GM18909 (cell line): ENCODE results near the gene PHF23.

Source experiments
- ATAC-seq: cut with Tn5 transposase; IDR thresholded peaks from one replicate; pipeline ENCODE4 v1.9.1; 2021; ENCODE audit warnings: mild to moderate bottlenecking; ENCODE audit not compliant: unreplicated experiment, poor library complexity

PHF23 gene

GRCh38 chr17:7222093-7222971 lies 16.9 kb downstream of the PHF23 start:
- ATAC-seq: no peak

- ATAC-seq: no peak
Observed at GRCh38 chr17:7221278-7222092, 17.8 kb downstream of the PHF23 start.

GRCh38 chr17:7220593-7221277 lies 18.5 kb downstream of the PHF23 start:
- ATAC-seq: no peak

- ATAC-seq: no peak
Observed at GRCh38 chr17:7219812-7220592, 19.3 kb downstream of the PHF23 start, which contains the start of the genes ACADVL and DLG4. Gene ACADVL (plus strand): TSS chr17:7219938. CDS start chr17:7219985, 47 bp downstream. Gene DLG4 (minus strand): TSS chr17:7219836.

- ATAC-seq: no peak
Observed at GRCh38 chr17:7219229-7219811, 19.9 kb downstream of the PHF23 start.

GRCh38 chr17:7218758-7219157 lies 20.5 kb downstream of the PHF23 start:
- ATAC-seq: no peak

- ATAC-seq: no peak
Observed at GRCh38 chr17:7218166-7218565, 21.1 kb downstream of the PHF23 start.

- ATAC-seq: no peak
Observed at GRCh38 chr17:7217113-7217987, 21.9 kb downstream of the PHF23 start.

GRCh38 chr17:7216242-7217112 lies 22.8 kb downstream of the PHF23 start:
- ATAC-seq: no peak

- no peak for ATAC-seq
Observed at GRCh38 chr17:7215652-7216180, 23.5 kb downstream of the PHF23 start.

GRCh38 chr17:7215136-7215638 lies 24.1 kb downstream of the PHF23 start:
- ATAC-seq: no peak

- ATAC-seq: peak; percentile 75
Observed at GRCh38 chr17:7214300-7215135, 24.7 kb downstream of the PHF23 start.

- no peak for ATAC-seq
Observed at GRCh38 chr17:7213895-7214299, 25.4 kb downstream of the PHF23 start.

- no peak for ATAC-seq
Observed at GRCh38 chr17:7211491-7212273, 27.6 kb downstream of the PHF23 start.

GRCh38 chr17:7208754-7209460 lies 30.4 kb downstream of the PHF23 start:
- ATAC-seq: no peak
